KMS-11 (cell line): ENCODE results near the gene C2CD2.

Experiments used
- H2AFZ ChIP-seq: fragments of 200-600 bp; sonication (generic); 2 replicates; pipeline ENCODE4 v1.6.1; 2016; ENCODE audit warnings: antibody characterized with exemption, mixed run types, low read depth
- H3K27ac ChIP-seq: fragments of 200-600 bp; sonication (generic); 2 replicates; pipeline ENCODE4 v1.6.1; 2016; ENCODE audit warnings: mild to moderate bottlenecking, mixed run types
- H3K27me3 ChIP-seq: fragments of 200-600 bp; sonication (generic); 2 replicates; pipeline ENCODE4 v1.6.1; 2017; ENCODE audit warnings: mild to moderate bottlenecking, low read depth, mixed run types, moderate library complexity; ENCODE audit not compliant: insufficient read depth
- H3K36me3 ChIP-seq: fragments of 200-600 bp; sonication (generic); 2 replicates; pipeline ENCODE4 v1.6.1; 2017; ENCODE audit warnings: mild to moderate bottlenecking, mixed run types; ENCODE audit not compliant: insufficient read depth
- H3K4me1 ChIP-seq: fragments of 200-600 bp; sonication (generic); 2 replicates; pipeline ENCODE4 v1.6.1; 2016; ENCODE audit warnings: mild to moderate bottlenecking, low read depth, mixed run types; ENCODE audit not compliant: poor library complexity, severe bottlenecking
- H3K4me2 ChIP-seq: fragments of 200-600 bp; sonication (generic); 2 replicates; pipeline ENCODE4 v1.7.0; 2016; ENCODE audit warnings: mild to moderate bottlenecking, mixed run types
- H3K4me3 ChIP-seq: fragments of 200-600 bp; sonication (generic); IDR thresholded peaks from 2 replicates; pipeline ENCODE4 v1.6.1; 2017; ENCODE audit warnings: low read depth, low read length, mixed read lengths; ENCODE audit not compliant: insufficient read depth
- H3K79me2 ChIP-seq: fragments of 200-600 bp; sonication (generic); 2 replicates; pipeline ENCODE4 v1.6.1; 2016; ENCODE audit warnings: low read depth, mixed run types; ENCODE audit not compliant: insufficient read depth
- H3K9ac ChIP-seq: fragments of 200-600 bp; sonication (generic); 2 replicates; pipeline ENCODE4 v1.6.1; 2016; ENCODE audit warnings: mild to moderate bottlenecking, mixed run types
- H4K20me1 ChIP-seq: fragments of 200-600 bp; sonication (generic); 2 replicates; pipeline ENCODE4 v1.6.1; 2016; ENCODE audit warnings: mild to moderate bottlenecking, mixed run types; ENCODE audit not compliant: insufficient read depth
- TF ChIP-seq, protein P1 (sequence below): fragments of 200-600 bp; sonication (generic); conservative IDR thresholded peaks from 2 replicates; pipeline ENCODE4 v1.6.1; 2017; ENCODE audit warnings: low read depth, mild to moderate bottlenecking, antibody characterized with exemption, low read length, moderate library complexity, mixed read lengths

Gene C2CD2

DNA sequence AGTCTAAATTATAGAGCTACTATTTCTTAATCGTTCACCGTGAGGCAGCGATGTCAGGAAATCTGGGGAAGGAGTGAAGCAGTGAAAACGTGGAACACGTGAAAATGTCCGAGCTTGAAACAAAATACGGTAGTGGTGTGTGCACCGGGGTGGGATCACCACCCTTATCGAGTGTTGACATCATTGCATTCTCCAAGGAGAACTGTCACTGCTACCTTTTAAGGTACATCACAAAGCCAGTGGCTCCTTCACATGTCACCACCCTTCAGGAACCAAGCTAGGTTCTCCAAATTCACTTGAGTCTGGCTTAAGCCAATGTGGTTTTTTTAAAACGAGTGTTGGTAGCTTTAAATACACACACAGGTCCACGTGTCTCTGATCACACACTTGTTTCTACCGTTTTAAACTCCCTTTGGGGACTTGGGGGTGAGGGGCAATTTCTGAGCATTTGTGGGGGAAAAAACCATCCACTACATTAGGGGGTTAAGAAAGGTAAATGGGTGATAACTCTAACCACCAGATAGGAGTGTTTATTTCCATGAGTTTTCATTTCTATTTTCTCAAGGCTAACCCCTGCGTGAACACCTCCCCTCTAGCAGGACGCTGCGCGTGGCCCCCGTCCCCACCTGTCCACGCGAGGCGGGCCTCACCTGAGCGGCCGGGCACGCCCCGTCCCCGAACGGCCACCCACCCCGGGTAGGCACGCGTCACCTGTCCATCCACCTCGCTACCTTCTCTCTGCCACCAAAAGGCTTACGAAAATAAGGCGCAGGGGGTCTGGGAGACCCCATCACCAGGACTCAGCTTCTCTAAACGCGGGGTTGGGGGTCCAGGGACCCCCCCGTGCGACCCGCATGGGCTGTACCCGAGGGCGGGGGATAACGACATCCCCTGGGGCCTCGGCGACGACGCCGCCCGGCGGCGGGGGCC lies 75.7 kb downstream of the C2CD2 start:
- Histone ChIP-seq H3K36me3 (no peaks in the 10 kb centered on the region), H3K79me2 (peaks cover 8% of the 10 kb centered on the region; the same call in 1 of the 2 replicates), H3K27me3 (no peaks in the 10 kb centered on the region), H3K4me1 (peaks cover 17% of the 10 kb centered on the region), H4K20me1 (no peaks in the 10 kb centered on the region), H3K4me3 (no peak overlapping the region), H3K4me2 (peak overlapping the region; percentile 91), H3K9ac (peak overlapping the region; percentile 96), H2AFZ (peak overlapping the region; percentile 89), H3K27ac (peak overlapping the region; percentile 71)
- TF ChIP-seq, protein P1, sequence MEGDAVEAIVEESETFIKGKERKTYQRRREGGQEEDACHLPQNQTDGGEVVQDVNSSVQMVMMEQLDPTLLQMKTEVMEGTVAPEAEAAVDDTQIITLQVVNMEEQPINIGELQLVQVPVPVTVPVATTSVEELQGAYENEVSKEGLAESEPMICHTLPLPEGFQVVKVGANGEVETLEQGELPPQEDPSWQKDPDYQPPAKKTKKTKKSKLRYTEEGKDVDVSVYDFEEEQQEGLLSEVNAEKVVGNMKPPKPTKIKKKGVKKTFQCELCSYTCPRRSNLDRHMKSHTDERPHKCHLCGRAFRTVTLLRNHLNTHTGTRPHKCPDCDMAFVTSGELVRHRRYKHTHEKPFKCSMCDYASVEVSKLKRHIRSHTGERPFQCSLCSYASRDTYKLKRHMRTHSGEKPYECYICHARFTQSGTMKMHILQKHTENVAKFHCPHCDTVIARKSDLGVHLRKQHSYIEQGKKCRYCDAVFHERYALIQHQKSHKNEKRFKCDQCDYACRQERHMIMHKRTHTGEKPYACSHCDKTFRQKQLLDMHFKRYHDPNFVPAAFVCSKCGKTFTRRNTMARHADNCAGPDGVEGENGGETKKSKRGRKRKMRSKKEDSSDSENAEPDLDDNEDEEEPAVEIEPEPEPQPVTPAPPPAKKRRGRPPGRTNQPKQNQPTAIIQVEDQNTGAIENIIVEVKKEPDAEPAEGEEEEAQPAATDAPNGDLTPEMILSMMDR, result no peak

DNA sequence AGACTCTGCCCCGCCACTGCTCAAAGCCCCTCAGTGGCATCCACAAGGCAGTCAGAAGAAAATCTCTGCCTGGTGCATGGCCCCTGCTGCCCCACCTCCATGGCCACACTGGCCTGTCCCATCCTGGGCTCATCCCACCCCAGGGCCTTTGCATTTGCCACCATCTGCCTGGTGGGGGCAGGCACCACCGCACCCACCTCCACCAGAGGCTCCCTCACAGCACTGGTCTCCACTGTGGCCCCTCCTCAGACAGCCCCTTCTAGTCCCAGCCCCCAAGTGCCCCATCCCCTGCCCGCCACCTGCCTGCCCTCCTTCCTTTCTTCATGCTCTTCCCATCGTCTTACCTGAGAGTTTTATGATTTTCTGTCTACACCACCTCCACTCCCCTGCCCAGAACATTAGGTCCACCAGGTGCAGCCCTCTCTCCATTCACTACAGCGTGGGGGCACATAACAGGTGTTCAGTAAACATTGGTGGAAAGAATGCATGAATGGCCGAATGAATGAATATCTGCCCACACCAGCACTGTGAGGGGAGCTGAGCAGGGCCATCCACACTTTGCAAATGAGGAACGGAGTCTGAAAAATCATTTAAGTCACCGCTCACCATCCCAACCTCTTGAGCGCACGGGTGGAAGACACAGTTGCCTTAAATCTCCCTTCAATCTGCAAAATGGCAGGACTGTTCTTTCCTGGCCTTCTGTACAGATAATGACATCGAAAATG lies 76.7 kb downstream of the C2CD2 start:
- Histone ChIP-seq H3K27ac (no peak overlapping the region), H3K9ac (no peak overlapping the region), H3K4me3 (no peak overlapping the region), H2AFZ (no peak overlapping the region), H3K4me2 (peak overlapping the region; percentile 91; the same call in 1 of the 2 replicates), H3K27me3 (no peaks in the 10 kb centered on the region), H3K4me1 (peaks cover 17% of the 10 kb centered on the region), H4K20me1 (no peaks in the 10 kb centered on the region), H3K36me3 (no peaks in the 10 kb centered on the region), H3K79me2 (peaks cover 8% of the 10 kb centered on the region; the same call in 1 of the 2 replicates)
- TF ChIP-seq, protein P1, result no peak

DNA sequence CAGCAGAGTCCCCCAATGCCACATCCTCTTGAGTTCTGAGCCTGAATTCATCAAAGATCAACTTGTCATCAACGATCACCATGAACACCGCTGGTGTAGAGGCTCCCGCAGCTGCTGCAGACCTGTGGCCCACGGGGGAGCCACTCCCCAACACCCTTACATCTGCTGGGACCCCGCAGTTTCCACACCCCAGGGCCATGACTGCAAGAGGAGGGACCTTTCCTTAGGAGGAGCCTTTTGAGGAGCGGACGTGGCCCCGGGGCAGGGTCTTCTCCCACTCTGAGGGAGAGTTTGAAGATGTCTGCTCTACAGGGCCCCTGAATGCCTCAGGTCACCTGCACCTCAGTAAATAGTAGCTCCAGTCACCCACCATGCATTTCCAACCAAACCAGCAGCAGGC lies 77.4 kb downstream of the C2CD2 start:
- H3K4me3 ChIP-seq, result no peak overlapping the region
- H3K36me3 ChIP-seq, result no peaks in the 10 kb centered on the region
- TF ChIP-seq, protein P1, result no peak
- H3K9ac ChIP-seq, result no peak overlapping the region
- no peak overlapping the region for H3K27ac ChIP-seq
- H3K4me1 ChIP-seq, result peaks cover 17% of the 10 kb centered on the region
- H3K79me2 ChIP-seq, result peaks cover 8% of the 10 kb centered on the region; the same call in 1 of the 2 replicates
- H2AFZ ChIP-seq, result no peak overlapping the region
- no peaks in the 10 kb centered on the region for H3K27me3 ChIP-seq
- H4K20me1 ChIP-seq, result no peaks in the 10 kb centered on the region
- no peak overlapping the region for H3K4me2 ChIP-seq

GRCh38 chr21:41875086-41875485 lies 78.7 kb downstream of the C2CD2 start:
- Histone ChIP-seq H2AFZ (no peak overlapping the region), H3K4me2 (no peak overlapping the region), H3K27me3 (no peaks in the 10 kb centered on the region), H3K27ac (no peak overlapping the region), H3K79me2 (peaks cover 8% of the 10 kb centered on the region; the same call in 1 of the 2 replicates), H3K4me1 (peaks cover 15% of the 10 kb centered on the region), H3K36me3 (no peaks in the 10 kb centered on the region), H3K4me3 (no peak overlapping the region), H4K20me1 (no peaks in the 10 kb centered on the region), H3K9ac (no peak overlapping the region)
- TF ChIP-seq, protein P1, result no peak
